HFF-Myc (cell line): ENCODE data around the gene PGLYRP2.

ENCODE experiments used
- DNase-seq: peaks from one replicate; pipeline ENCODE4 v3.0.0-alpha.2; 2011; ENCODE audit warnings: low read depth; ENCODE audit errors: extremely low read depth
- H3K4me3 ChIP-seq: replicated peaks from 2 replicates; pipeline ENCODE4 v1.5.1; 2011; ENCODE audit warnings: low read depth, mild to moderate bottlenecking, control low read depth, low read length
- CTCF ChIP-seq: IDR thresholded peaks from 2 replicates; pipeline ENCODE4 v1.5.1; 2012; ENCODE audit warnings: mild to moderate bottlenecking, low read depth, low read length, control low read depth; ENCODE audit errors: missing control alignments

The PGLYRP2 gene

DNA sequence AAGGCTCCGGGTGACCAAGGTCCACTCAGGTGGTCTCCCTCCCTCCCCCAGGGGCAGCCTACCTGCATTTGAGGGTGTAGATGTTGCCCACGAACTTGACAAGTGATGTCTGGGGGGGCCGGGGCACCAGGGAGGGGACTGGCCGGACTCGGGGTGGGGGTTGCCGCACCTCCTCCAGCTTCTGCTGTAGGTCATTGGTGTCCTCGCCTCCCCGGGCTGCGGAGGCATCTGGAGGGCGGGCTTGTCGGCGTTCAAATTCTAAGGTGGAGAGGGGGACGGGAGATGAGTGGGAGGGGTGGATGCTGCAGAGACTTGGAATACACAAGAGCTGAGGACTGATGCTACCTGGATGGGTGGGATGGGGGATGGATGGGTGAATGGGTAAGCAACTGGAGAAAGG lies 55.2 kb downstream of the PGLYRP2 start:
- no peak overlapping the region for H3K4me3 ChIP-seq
- DNase-seq = no peak
- no peak for TF ChIP-seq CTCF

DNA sequence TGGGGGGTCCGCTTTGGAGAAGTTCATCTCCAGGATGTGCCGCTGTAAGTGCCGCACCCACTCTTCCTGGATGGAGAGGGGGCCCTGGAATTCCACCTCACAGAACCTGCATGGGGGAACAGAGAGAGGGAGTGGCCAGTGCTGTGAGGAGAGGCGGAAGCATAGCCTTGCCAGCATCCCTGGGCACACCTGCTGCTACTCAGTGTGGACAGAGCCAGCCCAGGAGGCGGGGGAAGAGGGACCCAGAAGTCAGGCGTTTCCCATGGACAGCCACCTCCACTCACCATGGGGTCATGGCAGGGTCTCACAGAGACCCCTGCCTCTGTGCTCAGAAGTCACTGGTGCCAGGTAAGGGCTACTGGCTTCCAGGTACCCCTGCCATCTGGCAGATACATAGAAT lies 56.2 kb downstream of the PGLYRP2 start:
- TF ChIP-seq CTCF = no peak
- H3K4me3 ChIP-seq = no peak overlapping the region
- DNase-seq = no peak

DNA sequence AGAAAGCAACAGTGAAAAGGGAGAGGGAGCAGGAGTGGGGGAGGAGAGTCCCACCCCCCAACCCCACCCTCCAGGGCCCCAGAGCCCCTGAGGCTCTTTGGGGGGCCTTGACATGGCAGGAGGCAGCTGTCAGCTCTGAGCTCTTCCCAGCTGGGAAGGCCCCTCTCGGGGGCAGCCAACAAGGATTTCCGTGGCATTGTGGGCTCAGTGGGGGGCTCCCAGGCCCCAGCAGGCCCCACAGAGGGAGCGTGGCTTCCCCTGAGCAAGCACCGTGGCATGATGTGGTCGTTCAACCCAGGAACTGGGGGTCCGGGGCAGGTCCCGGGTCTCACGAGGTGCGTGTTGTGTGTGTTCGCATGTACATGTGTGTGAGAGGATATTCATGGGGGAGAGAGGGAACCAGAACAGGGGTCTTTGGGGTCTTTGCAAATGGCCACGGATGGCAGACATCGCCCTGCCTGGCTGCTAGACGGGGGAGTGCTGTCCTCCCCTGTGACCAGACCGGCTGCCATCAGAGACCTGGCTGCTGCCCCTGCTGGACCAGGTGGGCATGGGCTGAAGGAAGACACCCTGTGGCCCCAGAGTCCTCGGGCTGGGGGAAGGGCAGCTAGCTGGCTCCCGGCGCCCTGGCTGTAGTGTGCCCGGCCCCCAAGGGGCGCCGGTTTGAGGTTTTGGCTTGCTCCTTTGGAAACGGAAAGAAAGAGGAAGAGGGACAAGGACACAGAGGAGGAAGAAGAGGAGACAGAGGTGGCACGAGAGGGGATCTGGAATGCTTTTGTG lies 56.8 kb downstream of the PGLYRP2 start:
- H3K4me3 ChIP-seq = no peak overlapping the region
- TF ChIP-seq CTCF = no peak
- no peak for DNase-seq

DNA sequence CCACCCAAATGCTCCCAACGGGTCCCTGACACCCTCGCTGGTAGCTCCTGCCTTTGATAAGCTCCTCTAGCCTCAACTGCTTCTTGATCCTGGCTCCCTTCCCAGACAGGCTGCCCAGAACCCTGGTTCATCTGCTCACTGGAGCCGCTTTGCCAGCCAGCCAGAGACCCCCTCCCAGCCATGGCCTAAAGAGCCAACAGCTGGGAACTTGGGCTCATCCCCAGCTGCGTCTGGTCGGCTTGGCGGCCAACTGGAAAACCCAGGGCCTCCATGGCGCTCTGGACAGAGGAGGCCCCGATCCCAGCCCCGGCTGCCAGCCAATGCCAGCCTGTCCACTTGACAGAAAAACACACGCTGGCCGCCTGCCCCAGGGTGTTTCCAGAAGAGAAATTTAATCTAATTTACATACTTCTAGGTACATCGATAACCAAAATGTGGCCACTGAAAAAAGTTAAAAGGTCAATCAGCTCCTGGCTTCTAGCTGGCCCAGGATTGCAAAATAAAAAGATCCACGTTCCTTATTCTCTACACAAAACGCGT lies 57.5 kb downstream of the PGLYRP2 start:
- no peak overlapping the region for H3K4me3 ChIP-seq
- no peak for TF ChIP-seq CTCF
- no peak for DNase-seq

DNA sequence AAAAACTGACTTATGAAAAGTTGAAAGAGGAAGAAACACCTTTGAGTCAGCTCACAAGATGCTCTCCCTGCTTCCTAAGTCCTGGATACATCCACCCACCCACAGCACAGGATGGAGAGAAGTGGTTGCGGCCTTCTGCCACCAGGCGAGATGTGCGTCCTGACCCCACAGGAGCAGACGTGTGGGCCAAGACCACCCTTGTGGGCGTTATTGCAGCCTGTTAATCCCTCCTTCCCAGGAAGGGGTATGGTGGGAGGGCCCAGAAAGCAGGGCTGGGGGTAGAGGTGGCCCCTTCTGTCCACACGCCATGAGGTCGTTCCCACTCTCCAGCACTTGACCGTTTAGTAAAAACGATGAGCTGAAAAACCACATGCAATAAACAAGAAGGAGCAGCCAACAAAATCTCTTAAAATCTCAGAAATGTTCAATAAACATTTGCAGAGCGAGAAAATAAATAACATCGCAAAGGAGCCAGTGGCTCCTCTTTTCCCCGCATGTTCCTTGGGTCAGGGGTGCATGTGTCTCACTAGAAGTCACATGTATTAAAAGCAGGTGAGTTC lies 58.1 kb downstream of the PGLYRP2 start:
- TF ChIP-seq CTCF = no peak
- no peak for DNase-seq
- no peak overlapping the region for H3K4me3 ChIP-seq

- no peak for DNase-seq
- H3K4me3 ChIP-seq = peak overlapping the region; percentile 39
- no peak for TF ChIP-seq CTCF
Measured at GRCh38 chr19:15419413-15420025, 59.8 kb downstream of the PGLYRP2 start.
